Neutrophil (primary cell): ENCODE results near the gene BZW2.

Source experiments
- H3K27ac ChIP-seq: fragments of 200-600 bp; sonication (generic); 2 replicates; pipeline ENCODE4 v1.5.1; 2016; ENCODE audit warnings: mild to moderate bottlenecking, moderate library complexity
- H3K27me3 ChIP-seq: fragments of 200-600 bp; sonication (generic); 2 replicates; pipeline ENCODE4 v1.6.0; 2016; ENCODE audit warnings: mild to moderate bottlenecking
- H3K36me3 ChIP-seq: fragments of 200-600 bp; sonication (generic); 2 replicates; pipeline ENCODE4 v1.5.1; 2017
- H3K4me1 ChIP-seq, 2 experiments: fragments of 200-600 bp in 1 of 2; sonication (generic) in 1 of 2; 1 replicate in 1 of 2; 2 replicates in 1 of 2; pipeline versions ENCODE4 v1.5.1 to v1.6.1; 2013 to 2016; ENCODE audit warnings: low read depth in 1 of 2, low read length in 1 of 2, mild to moderate bottlenecking in 1 of 2, moderate library complexity in 1 of 2; ENCODE audit not compliant: control insufficient read depth in 1 of 2, insufficient read depth in 1 of 2
- H3K4me3 ChIP-seq, 2 experiments: fragments of 200-600 bp in 1 of 2; sonication (generic) in 1 of 2; 1 replicate in 1 of 2; 2 replicates in 1 of 2; pipeline ENCODE4 v1.5.1; 2013 to 2016; ENCODE audit warnings: low read depth in 1 of 2, low read length in 1 of 2, mild to moderate bottlenecking in 1 of 2, moderate library complexity in 1 of 2
- H3K9me3 ChIP-seq: fragments of 200-600 bp; sonication (generic); 2 replicates; pipeline ENCODE4 v1.5.1; 2016
- CTCF ChIP-seq: fragments of 200-600 bp; sonication (generic); IDR thresholded peaks from 2 replicates; pipeline ENCODE4 v1.5.1; 2016; ENCODE audit warnings: antibody characterized with exemption

BZW2 gene

GRCh38 chr7:16688249-16688648, 42.3 kb downstream of the BZW2 start:
- no peak overlapping the region for H3K4me3 ChIP-seq
- H3K9me3 ChIP-seq, result no peaks in the 10 kb centered on the region
- TF ChIP-seq CTCF, result no peak
- H3K27me3 ChIP-seq, result no peaks in the 10 kb centered on the region
- H3K36me3 ChIP-seq, result no peaks in the 10 kb centered on the region
- H3K4me1 ChIP-seq, result no peaks in the 10 kb centered on the region
- H3K27ac ChIP-seq, result no peak overlapping the region

GRCh38 chr7:16691241-16691640, 45.3 kb downstream of the BZW2 start:
- Histone ChIP-seq H3K27ac (no peak overlapping the region), H3K9me3 (no peaks in the 10 kb centered on the region), H3K36me3 (no peaks in the 10 kb centered on the region), H3K4me1 (no peaks in the 10 kb centered on the region), H3K27me3 (no peaks in the 10 kb centered on the region), H3K4me3 (no peak overlapping the region)
- no peak for TF ChIP-seq CTCF

- Histone ChIP-seq H3K27me3 (no peaks in the 10 kb centered on the region), H3K36me3 (peaks cover 7% of the 10 kb centered on the region), H3K9me3 (no peaks in the 10 kb centered on the region), H3K4me3 (no peak overlapping the region), H3K27ac (no peak overlapping the region), H3K4me1 (no peaks in the 10 kb centered on the region)
- TF ChIP-seq CTCF, result no peak
Observed at GRCh38 chr7:16693601-16694318, 47.8 kb downstream of the BZW2 start.

GRCh38 chr7:16694806-16695205, 48.8 kb downstream of the BZW2 start:
- Histone ChIP-seq H3K9me3 (no peaks in the 10 kb centered on the region), H3K4me3 (no peak overlapping the region), H3K36me3 (peaks cover 7% of the 10 kb centered on the region), H3K4me1 (no peaks in the 10 kb centered on the region), H3K27me3 (no peaks in the 10 kb centered on the region), H3K27ac (no peak overlapping the region)
- TF ChIP-seq CTCF, result no peak

- Histone ChIP-seq H3K9me3 (no peaks in the 10 kb centered on the region), H3K27me3 (no peaks in the 10 kb centered on the region), H3K36me3 (peaks cover 12% of the 10 kb centered on the region), H3K4me1 (no peaks in the 10 kb centered on the region), H3K4me3 (no peak overlapping the region), H3K27ac (no peak overlapping the region)
- TF ChIP-seq CTCF, result no peak
Observed at GRCh38 chr7:16695621-16696237, 49.7 kb downstream of the BZW2 start.
